HUES64 (cell line): ENCODE data around the gene SIX5. TPM values are rescaled to one million over a fixed set of nuclear protein-coding genes. Genes with fewer than 3 reads are reported as not detected.

Source experiments
- H3K27ac ChIP-seq: 2 replicates; pipeline ENCODE4 v1.7.0; 2013; ENCODE audit warnings: low read depth, low read length, inconsistent platforms
- H3K27me3 ChIP-seq: 2 replicates; pipeline ENCODE4 v1.6.1; 2013; ENCODE audit warnings: mild to moderate bottlenecking, low read length; ENCODE audit not compliant: insufficient read depth
- H3K36me3 ChIP-seq: 2 replicates; pipeline ENCODE4 v1.6.1; 2013; ENCODE audit warnings: mild to moderate bottlenecking, low read length; ENCODE audit not compliant: insufficient read depth
- H3K4me1 ChIP-seq: 2 replicates; pipeline ENCODE4 v1.6.1; 2013; ENCODE audit warnings: mild to moderate bottlenecking, low read length, moderate library complexity; ENCODE audit not compliant: insufficient read depth
- H3K4me3 ChIP-seq: 2 replicates; pipeline ENCODE4 v1.5.1; 2013; ENCODE audit warnings: mild to moderate bottlenecking, low read length, moderate library complexity
- H3K9ac ChIP-seq: 2 replicates; pipeline ENCODE4 v1.6.1; 2013; ENCODE audit warnings: mild to moderate bottlenecking, low read depth, low read length
- H3K9me3 ChIP-seq: 2 replicates; pipeline ENCODE4 v1.6.1; 2013; ENCODE audit warnings: low read depth, low read length; ENCODE audit not compliant: insufficient read depth
- WGBS: fragments of 150-250, 120-280 bp; methylation state at CpG from one replicate; pipeline ENCODE4 v1.1.7; 2013; ENCODE audit warnings: missing lambda C conversion rate; 5-methylcytosine and 5-hydroxymethylcytosine counted together
- polyA plus RNA-seq, 2 experiments: library from polyadenylated mRNA; stranded (reverse); fragments of 50-300 nt; gene quantifications; one replicate each; pipeline ENCODE4 v1.2.3, GENCODE V29; 2013

The SIX5 gene
- 21.2 TPM for polyA plus RNA-seq (2013, experiment 1 of 2)
- polyA plus RNA-seq (2013, experiment 2 of 2), result 21.5 TPM

GRCh38 chr19:45768984-45769782 is at the start of gene SIX5:
SIX5 (minus strand) TSS chr19:45769252; CDS start chr19:45768844, 408 bp downstream.
- Histone ChIP-seq H3K4me1 (peaks cover 20% of the 10 kb centered on the region), H3K27me3 (no peaks in the 10 kb centered on the region), H3K9ac (peak within 1 kb of the TSS; percentile 95), H3K4me3 (peak within 1 kb of the TSS; percentile 85), H3K27ac (peak within 1 kb of the TSS; percentile 98), H3K9me3 (no peaks in the 10 kb centered on the region), H3K36me3 (no peaks in the 10 kb centered on the region; the same call in 1 of the 2 replicates)
- WGBS, result under 1% methylated on average over 70 of the region's 70 CpGs

GRCh38 chr19:45817725-45818301 is 48.8 kb upstream of the SIX5 start:
- no peaks in the 10 kb centered on the region for H3K27me3 ChIP-seq
- WGBS, result 64% methylated on average over 19 of the region's 19 CpGs
- H3K4me1 ChIP-seq, result peaks cover 17% of the 10 kb centered on the region
- H3K9me3 ChIP-seq, result no peaks in the 10 kb centered on the region
- no peak overlapping the region for H3K4me3 ChIP-seq
- 0 out of 2 replicates have a peak overlapping the region, but pooled peaks have one; percentile 5 for H3K9ac ChIP-seq
- H3K27ac ChIP-seq, result peak overlapping the region; percentile 54
- H3K36me3 ChIP-seq, result peaks cover 30% of the 10 kb centered on the region

- H3K9me3 ChIP-seq, result no peaks in the 10 kb centered on the region
- H3K27ac ChIP-seq, result peak overlapping the region; percentile 93
- WGBS, result 20% methylated on average over 22 of the region's 24 CpGs
- H3K4me1 ChIP-seq, result peaks cover 17% of the 10 kb centered on the region
- peak overlapping the region; percentile 67 for H3K9ac ChIP-seq
- peak overlapping the region; percentile 68 for H3K4me3 ChIP-seq
- no peaks in the 10 kb centered on the region for H3K27me3 ChIP-seq
- peaks cover 23% of the 10 kb centered on the region for H3K36me3 ChIP-seq
Measured at GRCh38 chr19:45817010-45817724, 48.1 kb upstream of the SIX5 start.

- no peaks in the 10 kb centered on the region for H3K27me3 ChIP-seq
- peaks cover 17% of the 10 kb centered on the region for H3K36me3 ChIP-seq
- H3K27ac ChIP-seq, result peak overlapping the region; percentile 93
- peaks cover 17% of the 10 kb centered on the region for H3K4me1 ChIP-seq
- H3K9me3 ChIP-seq, result no peaks in the 10 kb centered on the region
- WGBS, result 25% methylated on average over 16 of the region's 18 CpGs
- peak overlapping the region; percentile 68 for H3K4me3 ChIP-seq
- peak overlapping the region; percentile 67 for H3K9ac ChIP-seq
Measured at GRCh38 chr19:45816236-45817009, 47.4 kb upstream of the SIX5 start.

GRCh38 chr19:45815481-45816216 is 46.6 kb upstream of the SIX5 start:
- H3K27ac ChIP-seq, result peak overlapping the region; percentile 93
- H3K27me3 ChIP-seq, result no peaks in the 10 kb centered on the region
- H3K4me3 ChIP-seq, result peak overlapping the region; percentile 68
- H3K9ac ChIP-seq, result peak overlapping the region; percentile 80
- under 1% methylated on average over 39 of the region's 44 CpGs for WGBS
- no peaks in the 10 kb centered on the region for H3K9me3 ChIP-seq
- H3K4me1 ChIP-seq, result peaks cover 17% of the 10 kb centered on the region
- peaks cover 11% of the 10 kb centered on the region for H3K36me3 ChIP-seq

GRCh38 chr19:45814851-45815480 is 45.9 kb upstream of the SIX5 start, which contains the start of gene RSPH6A:
RSPH6A (minus strand) TSS chr19:45815308; CDS start chr19:45815176, 132 bp downstream.
- peak within 1 kb of the TSS; percentile 80 for H3K9ac ChIP-seq
- peak within 1 kb of the TSS; percentile 93 for H3K27ac ChIP-seq
- H3K4me1 ChIP-seq, result peaks cover 17% of the 10 kb centered on the region
- WGBS, result 13% methylated on average over 40 of the region's 40 CpGs
- H3K36me3 ChIP-seq, result peaks cover 4% of the 10 kb centered on the region
- no peaks in the 10 kb centered on the region for H3K27me3 ChIP-seq
- peak within 1 kb of the TSS; percentile 68 for H3K4me3 ChIP-seq
- no peaks in the 10 kb centered on the region for H3K9me3 ChIP-seq

- H3K9me3 ChIP-seq, result no peaks in the 10 kb centered on the region
- no peaks in the 10 kb centered on the region; the same call in 1 of the 2 replicates for H3K36me3 ChIP-seq
- H3K9ac ChIP-seq, result peak overlapping the region; percentile 80; the same call in 1 of the 2 replicates
- peak overlapping the region; percentile 68 for H3K4me3 ChIP-seq
- H3K27me3 ChIP-seq, result no peaks in the 10 kb centered on the region
- H3K27ac ChIP-seq, result peak overlapping the region; percentile 93; the same call in 1 of the 2 replicates
- WGBS, result 91% methylated on average over 12 of the region's 12 CpGs
- peaks cover 17% of the 10 kb centered on the region for H3K4me1 ChIP-seq
Measured at GRCh38 chr19:45814166-45814780, 45.2 kb upstream of the SIX5 start.

GRCh38 chr19:45812297-45812696 is 43.2 kb upstream of the SIX5 start:
- H3K4me3 ChIP-seq, result no peak overlapping the region
- H3K36me3 ChIP-seq, result no peaks in the 10 kb centered on the region
- H3K9ac ChIP-seq, result no peak overlapping the region
- H3K27me3 ChIP-seq, result no peaks in the 10 kb centered on the region
- 92% methylated on average over 6 of the region's 6 CpGs for WGBS
- H3K27ac ChIP-seq, result no peak overlapping the region
- peaks cover 7% of the 10 kb centered on the region; the same call in 1 of the 2 replicates for H3K4me1 ChIP-seq
- no peaks in the 10 kb centered on the region for H3K9me3 ChIP-seq

GRCh38 chr19:45809643-45810159 is 40.6 kb upstream of the SIX5 start:
- Histone ChIP-seq H3K4me3 (no peak overlapping the region), H3K36me3 (no peaks in the 10 kb centered on the region)

More at GRCh38 chr19:45809643-45810159, 40.6 kb upstream of the SIX5 start:
- no peak overlapping the region for H3K27ac ChIP-seq
- peaks cover 3% of the 10 kb centered on the region; the same call in 1 of the 2 replicates for H3K4me1 ChIP-seq
- no peak overlapping the region for H3K9ac ChIP-seq
- H3K27me3 ChIP-seq, result no peaks in the 10 kb centered on the region; the same call in 1 of the 2 replicates
- 71% methylated on average over 6 of the region's 7 CpGs for WGBS
- no peaks in the 10 kb centered on the region for H3K9me3 ChIP-seq
